Measurements from ENCODE around the gene MAP2K5.

- no peak for TF ChIP-seq POLR2AphosphoS5 (IDR thresholded peaks at IDR 0.05)
- no peak for TF ChIP-seq CTCF (IDR thresholded peaks at IDR 0.05)
Measured at GRCh38 chr15:67570875-67571647, 28.6 kb downstream of the MAP2K5 start.
